Liver (tissue), 9 donors: ENCODE measurements around the gene WDR62. TPM values are rescaled to one million over a fixed set of nuclear protein-coding genes. Genes with fewer than 3 reads are reported as not detected.
A peak's percentile ranks its signal among the peaks of the same experiment; 100 is the strongest.

Source experiments
- DNase-seq: peaks from one replicate; pipeline ENCODE4 v3.0.0-alpha.2; 2017; ENCODE audit warnings: low spot score
- H3K27ac ChIP-seq, 2 donors: one replicate each; pipeline ENCODE4 v1.7.0; 2013; ENCODE audit warnings: inconsistent platforms in 2 of 2, low read length in 2 of 2, control low read depth in 1 of 2, low read depth in 1 of 2, mild to moderate bottlenecking in 1 of 2
- H3K27me3 ChIP-seq, 4 donors: one replicate each; pipeline versions ENCODE4 v1.6.1 to v1.7.0; 2013; ENCODE audit warnings: low read length in 3 of 4, inconsistent platforms in 1 of 4, mild to moderate bottlenecking in 1 of 4, moderate library complexity in 1 of 4; ENCODE audit not compliant: control insufficient read depth in 4 of 4, insufficient read depth in 4 of 4
- H3K36me3 ChIP-seq, 4 donors: one replicate each; pipeline versions ENCODE4 v1.6.1 to v1.7.0; 2013; ENCODE audit warnings: low read length in 3 of 4, mild to moderate bottlenecking in 3 of 4, low read depth in 1 of 4, moderate library complexity in 1 of 4; ENCODE audit not compliant: control insufficient read depth in 4 of 4, insufficient read depth in 3 of 4
- H3K4me1 ChIP-seq, 4 donors: one replicate each; pipeline versions ENCODE4 v1.6.1 to v1.7.0; 2013; ENCODE audit warnings: low read length in 3 of 4, mild to moderate bottlenecking in 3 of 4, moderate library complexity in 1 of 4; ENCODE audit not compliant: control insufficient read depth in 4 of 4, insufficient read depth in 4 of 4
- H3K4me3 ChIP-seq, 3 donors: one replicate each; pipeline versions ENCODE4 v1.6.1 to v1.7.0; 2013; ENCODE audit warnings: low read length in 3 of 3, control low read depth in 1 of 3, low read depth in 1 of 3, mild to moderate bottlenecking in 1 of 3
- H3K9ac ChIP-seq, 2 donors: one replicate each; pipeline ENCODE4 v1.7.0; 2013; ENCODE audit warnings: low read length in 2 of 2, mild to moderate bottlenecking in 2 of 2, moderate library complexity in 2 of 2, control low read depth in 1 of 2, low read depth in 1 of 2
- H3K9me3 ChIP-seq, 4 donors: one replicate each; pipeline versions ENCODE4 v1.6.1 to v1.7.0; 2013; ENCODE audit warnings: low read length in 3 of 4; ENCODE audit not compliant: control insufficient read depth in 4 of 4
- CTCF ChIP-seq: fragments of 150-350 bp; IDR thresholded peaks from 2 replicates; pipeline ENCODE4 v1.5.1; 2017; ENCODE audit warnings: improper control_type of control experiment, low read depth, low read length; ENCODE audit not compliant: missing input control
- EGR1 ChIP-seq, 2 donors: IDR thresholded peaks; 2 replicates each; pipeline ENCODE4 v1.6.1; 2016 to 2018; ENCODE audit warnings: antibody characterized with exemption in 2 of 2, low read depth in 2 of 2
- FOXA1 ChIP-seq: IDR thresholded peaks from 2 replicates; pipeline ENCODE4 v1.6.1; 2016; ENCODE audit warnings: antibody characterized with exemption
- FOXA2 ChIP-seq: IDR thresholded peaks from 2 replicates; pipeline ENCODE4 v1.6.1; 2016; ENCODE audit warnings: antibody characterized with exemption
- GABPA ChIP-seq, 2 donors: IDR thresholded peaks in 1 of 2; conservative IDR thresholded peaks in 1 of 2; 2 replicates each; pipeline ENCODE4 v1.6.1; 2016; ENCODE audit warnings: antibody characterized with exemption in 2 of 2, mild to moderate bottlenecking in 1 of 2, moderate library complexity in 1 of 2
- HNF4A ChIP-seq, 2 donors: conservative IDR thresholded peaks; 2 replicates each; pipeline ENCODE4 v1.6.1; 2016; ENCODE audit warnings: antibody characterized with exemption in 2 of 2, mild to moderate bottlenecking in 2 of 2
- HNF4G ChIP-seq: IDR thresholded peaks from 2 replicates; pipeline ENCODE4 v1.6.1; 2016; ENCODE audit warnings: antibody characterized with exemption
- JUND ChIP-seq, 2 donors: IDR thresholded peaks; 2 replicates each; pipeline ENCODE4 v1.6.1; 2016; ENCODE audit warnings: antibody characterized with exemption in 2 of 2
- MAX ChIP-seq: IDR thresholded peaks from 2 replicates; pipeline ENCODE4 v1.6.1; 2016; ENCODE audit warnings: antibody characterized with exemption
- NR2F2 ChIP-seq: IDR thresholded peaks from 2 replicates; pipeline ENCODE4 v1.6.1; 2016; ENCODE audit warnings: antibody characterized with exemption
- RAD21 ChIP-seq, 2 donors: IDR thresholded peaks; 2 replicates each; pipeline ENCODE4 v1.6.1; 2016; ENCODE audit warnings: antibody characterized with exemption in 2 of 2, mild to moderate bottlenecking in 2 of 2
- RXRA ChIP-seq, 2 donors: IDR thresholded peaks; 2 replicates each; pipeline ENCODE4 v1.6.1; 2017 to 2018; ENCODE audit warnings: antibody characterized with exemption in 2 of 2, mild to moderate bottlenecking in 1 of 2
- SP1 ChIP-seq: IDR thresholded peaks from 2 replicates; pipeline ENCODE4 v1.6.1; 2018; ENCODE audit warnings: antibody characterized with exemption, mild to moderate bottlenecking
- TAF1 ChIP-seq: conservative IDR thresholded peaks from 2 replicates; pipeline ENCODE4 v1.6.1; 2016; ENCODE audit warnings: antibody characterized with exemption, mild to moderate bottlenecking
- YY1 ChIP-seq: IDR thresholded peaks from 2 replicates; pipeline ENCODE4 v1.6.1; 2016; ENCODE audit warnings: antibody characterized with exemption, mild to moderate bottlenecking
- WGBS: extraction: QIAGEN DNeasy Blood & Tissue Kit; methylation state at CpG from one replicate; pipeline ENCODE4 v1.1.7; 2013; 5-methylcytosine and 5-hydroxymethylcytosine counted together
- polyA plus RNA-seq, 2 donors: library from polyadenylated mRNA; stranded (reverse) in 1 of 2; unstranded in 1 of 2; fragments of 200-250 nt in 1 of 2; fragments of >200 nt in 1 of 2; fragmentation: Nextera tagmentation in 1 of 2; extraction: Ambion mirVana in 1 of 2; gene quantifications; one replicate each; pipeline versions ENCODE4 v1.2.1 to v1.2.3, GENCODE V29; 2013 to 2015
- total RNA-seq, 2 donors: library from RNA; depleted of rRNA; stranded (reverse); fragments of >200 nt; gene quantifications; one replicate each; pipeline ENCODE4 v1.2.3, GENCODE V29; 2014
- TF ChIP-seq, protein P1 (sequence below): IDR thresholded peaks from 2 replicates; pipeline ENCODE4 v1.6.1; 2016; ENCODE audit warnings: antibody characterized with exemption
- TF ChIP-seq, protein P2 (sequence below): IDR thresholded peaks from 2 replicates; pipeline ENCODE4 v1.6.1; 2016; ENCODE audit warnings: antibody characterized with exemption
- TF ChIP-seq, protein P3 (sequence below): IDR thresholded peaks from 2 replicates; pipeline ENCODE4 v1.6.1; 2016; ENCODE audit warnings: antibody characterized with exemption, mild to moderate bottlenecking
- donor health status: healthy.
- donor health status: healthy.
- donor health status: healthy.
- donor health status: healthy.
- donor health status: healthy.

WDR62 gene
- total and polyA plus RNA-seq, 4 donors, result 0.26 to 6.6 (median 0.71) TPM

DNA sequence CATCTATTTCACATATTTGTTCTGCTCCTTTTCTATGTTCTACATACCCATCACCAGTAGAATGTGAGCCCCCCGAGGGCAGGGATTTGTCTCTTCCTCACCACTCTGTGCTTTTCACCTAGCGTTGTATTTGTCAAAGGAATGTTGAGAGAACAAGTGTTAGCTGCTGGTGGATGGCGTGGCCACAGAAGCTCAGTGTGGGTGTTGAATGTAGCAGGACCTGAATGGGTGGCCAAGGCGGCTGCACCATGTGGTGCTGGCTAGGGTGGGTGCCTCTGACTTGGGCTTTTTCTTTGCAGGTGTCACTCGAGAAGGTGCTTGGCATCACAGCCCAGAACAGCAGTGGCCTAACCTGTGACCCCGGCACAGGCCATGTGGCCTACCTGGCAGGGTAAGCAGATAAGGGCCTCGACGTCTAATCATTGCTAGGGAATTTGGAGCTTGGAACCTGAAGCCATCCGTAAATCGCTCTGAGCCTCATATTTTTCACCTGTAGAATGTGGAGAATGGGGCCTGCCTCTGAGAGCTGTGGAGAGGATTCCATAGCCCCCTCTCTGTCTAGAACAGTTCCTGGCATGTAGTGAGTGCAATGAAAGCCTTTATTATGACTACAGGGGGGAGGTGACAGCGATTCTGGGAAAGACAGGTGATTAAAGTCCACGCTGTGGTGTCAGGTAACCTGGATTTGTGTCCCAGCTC is 3.9 kb downstream of the WDR62 start:
- H3K27me3 ChIP-seq, result no peaks in the 10 kb centered on the region
- no peaks in the 10 kb centered on the region for H3K36me3 ChIP-seq
- no peaks in the 10 kb centered on the region for H3K9me3 ChIP-seq
- H3K4me1 ChIP-seq, result peaks cover 3 to 25% (median 20%) of the 10 kb centered on the region in 4 donors
- WGBS, result 59% methylated on average over 12 of the region's 12 CpGs
- no peak overlapping the region for H3K9ac ChIP-seq
- DNase-seq, result no peak
- H3K4me3 ChIP-seq, result no peak overlapping the region
- H3K27ac ChIP-seq, result peak overlapping the region; percentile 33 to 69
- TF ChIP-seq HNF4G, result peak; percentile 17
- no peak for TF ChIP-seq JUND (IDR thresholded peaks at IDR 0.05)
- TF ChIP-seq, protein P1, sequence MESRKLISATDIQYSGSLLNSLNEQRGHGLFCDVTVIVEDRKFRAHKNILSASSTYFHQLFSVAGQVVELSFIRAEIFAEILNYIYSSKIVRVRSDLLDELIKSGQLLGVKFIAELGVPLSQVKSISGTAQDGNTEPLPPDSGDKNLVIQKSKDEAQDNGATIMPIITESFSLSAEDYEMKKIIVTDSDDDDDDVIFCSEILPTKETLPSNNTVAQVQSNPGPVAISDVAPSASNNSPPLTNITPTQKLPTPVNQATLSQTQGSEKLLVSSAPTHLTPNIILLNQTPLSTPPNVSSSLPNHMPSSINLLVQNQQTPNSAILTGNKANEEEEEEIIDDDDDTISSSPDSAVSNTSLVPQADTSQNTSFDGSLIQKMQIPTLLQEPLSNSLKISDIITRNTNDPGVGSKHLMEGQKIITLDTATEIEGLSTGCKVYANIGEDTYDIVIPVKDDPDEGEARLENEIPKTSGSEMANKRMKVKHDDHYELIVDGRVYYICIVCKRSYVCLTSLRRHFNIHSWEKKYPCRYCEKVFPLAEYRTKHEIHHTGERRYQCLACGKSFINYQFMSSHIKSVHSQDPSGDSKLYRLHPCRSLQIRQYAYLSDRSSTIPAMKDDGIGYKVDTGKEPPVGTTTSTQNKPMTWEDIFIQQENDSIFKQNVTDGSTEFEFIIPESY, result no peak
- TF ChIP-seq CTCF, result no peak
- peak; percentile 16 for TF ChIP-seq NR2F2
- TF ChIP-seq SP1, result peak; percentile 91
- no peak for TF ChIP-seq MAX
- TF ChIP-seq RAD21 (IDR thresholded peaks at IDR 0.05), result no peak
- TF ChIP-seq FOXA1, result no peak
- peak; percentile 71 to 72 for TF ChIP-seq HNF4A (conservative IDR thresholded peaks at IDR 0.05)
- no peak for TF ChIP-seq FOXA2
- TF ChIP-seq GABPA (IDR thresholded peaks at IDR 0.05 in 1 of 2, conservative IDR thresholded peaks at IDR 0.05 in 1 of 2), result no peak
- TF ChIP-seq, protein P2, sequence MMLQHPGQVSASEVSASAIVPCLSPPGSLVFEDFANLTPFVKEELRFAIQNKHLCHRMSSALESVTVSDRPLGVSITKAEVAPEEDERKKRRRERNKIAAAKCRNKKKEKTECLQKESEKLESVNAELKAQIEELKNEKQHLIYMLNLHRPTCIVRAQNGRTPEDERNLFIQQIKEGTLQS, result no peak
- TF ChIP-seq, protein P3, sequence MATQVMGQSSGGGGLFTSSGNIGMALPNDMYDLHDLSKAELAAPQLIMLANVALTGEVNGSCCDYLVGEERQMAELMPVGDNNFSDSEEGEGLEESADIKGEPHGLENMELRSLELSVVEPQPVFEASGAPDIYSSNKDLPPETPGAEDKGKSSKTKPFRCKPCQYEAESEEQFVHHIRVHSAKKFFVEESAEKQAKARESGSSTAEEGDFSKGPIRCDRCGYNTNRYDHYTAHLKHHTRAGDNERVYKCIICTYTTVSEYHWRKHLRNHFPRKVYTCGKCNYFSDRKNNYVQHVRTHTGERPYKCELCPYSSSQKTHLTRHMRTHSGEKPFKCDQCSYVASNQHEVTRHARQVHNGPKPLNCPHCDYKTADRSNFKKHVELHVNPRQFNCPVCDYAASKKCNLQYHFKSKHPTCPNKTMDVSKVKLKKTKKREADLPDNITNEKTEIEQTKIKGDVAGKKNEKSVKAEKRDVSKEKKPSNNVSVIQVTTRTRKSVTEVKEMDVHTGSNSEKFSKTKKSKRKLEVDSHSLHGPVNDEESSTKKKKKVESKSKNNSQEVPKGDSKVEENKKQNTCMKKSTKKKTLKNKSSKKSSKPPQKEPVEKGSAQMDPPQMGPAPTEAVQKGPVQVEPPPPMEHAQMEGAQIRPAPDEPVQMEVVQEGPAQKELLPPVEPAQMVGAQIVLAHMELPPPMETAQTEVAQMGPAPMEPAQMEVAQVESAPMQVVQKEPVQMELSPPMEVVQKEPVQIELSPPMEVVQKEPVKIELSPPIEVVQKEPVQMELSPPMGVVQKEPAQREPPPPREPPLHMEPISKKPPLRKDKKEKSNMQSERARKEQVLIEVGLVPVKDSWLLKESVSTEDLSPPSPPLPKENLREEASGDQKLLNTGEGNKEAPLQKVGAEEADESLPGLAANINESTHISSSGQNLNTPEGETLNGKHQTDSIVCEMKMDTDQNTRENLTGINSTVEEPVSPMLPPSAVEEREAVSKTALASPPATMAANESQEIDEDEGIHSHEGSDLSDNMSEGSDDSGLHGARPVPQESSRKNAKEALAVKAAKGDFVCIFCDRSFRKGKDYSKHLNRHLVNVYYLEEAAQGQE, result no peak
- no peak for TF ChIP-seq TAF1
- TF ChIP-seq YY1, result peak; percentile 17
- TF ChIP-seq EGR1 (IDR thresholded peaks at IDR 0.05; ENCODE audit: low read depth in 2 of 2), result no peak
- TF ChIP-seq RXRA (IDR thresholded peaks at IDR 0.05), result peak in 1 of 2 donors; percentile 26
